ENCODE data around the gene SORBS1. TPM values are rescaled to one million over a fixed set of nuclear protein-coding genes. Genes with fewer than 3 reads are reported as not detected.

The SORBS1 gene
- total and polyA plus RNA-seq, 3 experiments from 2014 or later = 0.28 to 1.7 (median 0.92) TPM

DNA sequence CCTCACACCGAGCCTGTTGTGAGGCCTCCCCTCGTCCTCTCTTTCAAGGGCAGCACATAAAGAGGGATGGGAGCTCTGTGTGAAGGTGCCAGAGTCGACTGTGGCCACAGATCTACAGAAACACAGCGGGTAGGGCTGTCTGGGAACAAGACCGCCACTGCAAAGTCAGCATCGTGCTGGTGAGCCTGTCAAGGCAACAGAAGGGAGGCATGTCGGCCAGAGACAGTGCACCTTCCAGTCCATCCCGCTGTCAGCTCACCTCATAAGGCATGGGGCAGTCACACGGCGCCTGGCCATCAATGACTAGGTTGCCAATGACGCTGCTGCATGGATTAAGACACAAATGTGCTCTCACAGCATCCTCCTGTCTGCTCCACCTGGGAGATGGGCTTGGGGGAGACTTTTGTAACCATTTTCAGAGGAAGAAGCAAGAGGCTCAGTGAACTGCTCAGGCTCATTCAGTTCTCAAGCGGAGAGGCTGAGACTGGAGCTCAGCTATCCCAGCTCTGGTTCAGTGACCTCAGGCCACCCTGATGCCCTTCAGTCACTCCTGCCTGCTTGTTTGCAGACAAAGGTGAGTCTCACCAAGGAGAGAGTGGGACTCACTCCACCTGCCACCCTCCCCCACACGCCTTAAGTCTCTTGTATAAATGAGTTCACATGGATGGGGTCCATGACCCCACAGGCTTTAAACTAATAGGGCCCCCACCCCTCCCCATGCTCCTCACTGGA, 125.5 kb downstream of the SORBS1 start:
- no peaks in the 10 kb centered on the region for H3K9me3 ChIP-seq (ENCODE audit: low read length)
- no peak overlapping the region for H3K4me3 ChIP-seq (ENCODE audit: low read length)
- Mint-ChIP-seq H3K27me3 (no peaks in the 10 kb centered on the region), H3K27ac (no peak overlapping the region), H3K9me3 (no peaks in the 10 kb centered on the region), H3K4me1 (peaks cover 0 to under 1% (median 0%) of the 10 kb centered on the region in 3 donors), H3K4me3 (no peak overlapping the region), H3K36me3 (no peaks in the 10 kb centered on the region)
- H3K27ac ChIP-seq (ENCODE audit: low read depth, low read length) = no peak overlapping the region
- ChIA-PET POLR2A (no interaction called here), CTCF (interaction anchor here (0.7 kb wide), 1 partner anchor 8 kb away, joined by 3 read pairs; no protein-coding TSS in a partner anchor)
- H3K4me1 ChIP-seq (ENCODE audit: insufficient read depth, low read length) = no peaks in the 10 kb centered on the region
- no peaks in the 10 kb centered on the region for H3K36me3 ChIP-seq (ENCODE audit: insufficient read depth, low read length)
- H3K27me3 ChIP-seq (ENCODE audit: insufficient read depth, low read length, poor library complexity, severe bottlenecking) = no peaks in the 10 kb centered on the region
- no peak for DNase-seq

DNA sequence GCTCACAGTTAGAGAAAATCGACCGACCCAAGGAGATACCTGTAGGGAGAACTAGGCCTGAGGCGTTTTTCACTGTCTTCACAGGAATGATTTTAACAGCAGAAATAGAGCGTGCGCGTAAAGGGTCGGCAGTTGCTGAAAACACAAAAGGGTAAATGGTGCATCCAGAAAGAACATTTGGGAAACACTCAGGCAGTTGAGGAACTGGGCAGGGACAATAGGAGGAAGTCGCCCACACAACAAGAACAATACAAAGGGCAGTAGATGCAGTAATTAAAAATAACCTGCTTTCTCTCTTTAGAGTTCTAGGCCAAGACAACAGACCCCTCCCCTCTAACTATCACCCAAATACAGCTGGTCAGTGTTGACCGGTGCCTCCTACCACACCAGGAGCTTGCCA, 126.6 kb downstream of the SORBS1 start:
- no peak overlapping the region for H3K27ac Mint-ChIP-seq
- peaks cover 0 to 3% (median 0%) of the 10 kb centered on the region in 3 donors for H3K4me1 Mint-ChIP-seq
- H3K27me3 Mint-ChIP-seq = no peaks in the 10 kb centered on the region
- no peaks in the 10 kb centered on the region for H3K9me3 Mint-ChIP-seq
- Histone ChIP-seq H3K36me3 (ENCODE audit: insufficient read depth, low read length) (no peaks in the 10 kb centered on the region), H3K9me3 (ENCODE audit: low read length) (no peaks in the 10 kb centered on the region), H3K27ac (ENCODE audit: low read depth, low read length) (no peak overlapping the region), H3K27me3 (ENCODE audit: insufficient read depth, low read length, poor library complexity, severe bottlenecking) (no peaks in the 10 kb centered on the region), H3K4me3 (ENCODE audit: low read length) (no peak overlapping the region), H3K4me1 (ENCODE audit: insufficient read depth, low read length) (no peaks in the 10 kb centered on the region)
- POLR2A ChIA-PET = no interaction called here
- H3K4me3 Mint-ChIP-seq = no peak overlapping the region
- CTCF ChIA-PET = interaction anchor here (0.7 to 1.9 kb wide), 2 partner anchors 9 to 11 kb away, joined by 3 to 5 read pairs; no protein-coding TSS in a partner anchor
- no peaks in the 10 kb centered on the region for H3K36me3 Mint-ChIP-seq
- DNase-seq = no peak

DNA sequence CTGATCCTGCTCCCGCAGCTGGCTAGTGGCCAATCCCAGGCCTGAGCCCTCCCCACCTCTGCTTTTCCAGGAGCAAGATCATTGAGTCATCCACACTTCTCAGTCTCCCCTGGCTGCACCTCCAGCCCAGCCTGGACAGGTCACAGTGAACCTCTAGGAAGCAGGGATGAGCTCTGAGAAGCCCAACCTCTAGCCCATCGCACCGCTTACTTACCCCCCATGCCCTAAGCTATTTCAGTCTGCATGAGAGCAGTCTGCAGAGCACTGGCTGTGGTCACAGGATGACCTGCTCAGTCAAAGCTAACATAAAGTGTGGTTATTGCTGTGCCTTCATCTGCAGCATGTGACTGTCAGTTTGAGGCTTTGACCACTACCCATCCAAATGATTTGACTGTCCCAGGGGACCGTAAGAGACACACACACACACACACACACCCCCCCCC, 129.2 kb downstream of the SORBS1 start:
- Mint-ChIP-seq H3K4me1 (peaks cover 0 to 3% (median 0%) of the 10 kb centered on the region in 3 donors), H3K36me3 (peaks cover 0 to 2% (median 0%) of the 10 kb centered on the region in 3 donors)
- H3K9me3 ChIP-seq (ENCODE audit: low read length) = no peaks in the 10 kb centered on the region

DNA sequence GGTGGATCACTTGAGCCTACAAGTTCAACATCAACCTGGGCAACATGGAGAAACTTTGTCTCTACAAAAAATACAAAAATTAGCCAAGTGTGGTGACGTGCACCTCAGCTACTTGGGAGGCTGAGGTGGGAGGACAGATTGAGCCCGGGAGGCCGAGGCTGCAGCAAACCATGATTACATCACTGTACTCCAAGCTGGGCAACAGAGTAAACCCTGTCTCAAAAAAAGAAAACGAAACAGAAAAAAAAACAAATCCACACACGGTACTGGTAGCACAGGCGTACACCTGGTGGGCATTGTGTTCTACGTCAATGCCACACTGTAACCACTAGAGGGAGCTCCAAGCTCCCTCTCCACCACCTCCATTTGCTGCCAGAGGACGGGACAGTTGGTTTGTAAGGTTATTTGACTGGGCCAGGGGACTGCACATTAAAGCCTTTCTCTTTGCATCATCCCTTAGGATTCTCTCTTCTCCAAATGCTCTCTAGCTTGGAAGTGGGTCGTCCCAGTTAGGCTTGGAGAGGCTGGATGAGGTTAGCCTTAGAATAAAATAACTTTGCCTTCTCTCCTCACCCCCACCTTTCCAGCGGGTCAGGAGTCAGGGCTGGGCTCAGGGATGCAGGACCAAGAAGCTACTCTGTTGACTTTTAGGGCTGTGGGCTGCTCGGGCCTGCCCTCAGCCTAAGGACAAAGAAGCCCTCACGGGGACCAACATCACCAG, 130.8 kb downstream of the SORBS1 start:
- Histone ChIP-seq H3K4me3 (ENCODE audit: low read length) (no peak overlapping the region), H3K9me3 (ENCODE audit: low read length) (no peaks in the 10 kb centered on the region), H3K27me3 (ENCODE audit: insufficient read depth, low read length, poor library complexity, severe bottlenecking) (no peaks in the 10 kb centered on the region), H3K27ac (ENCODE audit: low read depth, low read length) (no peak overlapping the region), H3K36me3 (ENCODE audit: insufficient read depth, low read length) (no peaks in the 10 kb centered on the region), H3K4me1 (ENCODE audit: insufficient read depth, low read length) (no peaks in the 10 kb centered on the region)
- Mint-ChIP-seq H3K4me3 (no peak overlapping the region), H3K27me3 (no peaks in the 10 kb centered on the region), H3K36me3 (peaks cover 0 to 2% (median 0%) of the 10 kb centered on the region in 3 donors), H3K27ac (no peak overlapping the region), H3K4me1 (peaks cover 0 to 3% (median 0%) of the 10 kb centered on the region in 3 donors), H3K9me3 (no peaks in the 10 kb centered on the region)
- peak in 4 of 5 donors; percentile 10 to 58 (median 32) for DNase-seq
- ChIA-PET POLR2A (no interaction called here), CTCF (interaction anchor here (0.7 to 4.1 kb wide), 21 partner anchors 9 to 229 kb away, joined by 3 to 72 read pairs (median 3); no protein-coding TSS in a partner anchor)

More for the DNA sequence above, 129.2 kb downstream of the SORBS1 start:
- Mint-ChIP-seq H3K9me3 (no peaks in the 10 kb centered on the region), H3K27ac (no peak overlapping the region), H3K4me3 (no peak overlapping the region), H3K27me3 (no peaks in the 10 kb centered on the region)
- CTCF ChIA-PET = interaction anchor here (1.0 to 4.1 kb wide), 8 partner anchors 11 to 173 kb away, joined by 3 to 72 read pairs (median 8); no protein-coding TSS in a partner anchor
- H3K4me3 ChIP-seq (ENCODE audit: low read length) = no peak overlapping the region
- H3K36me3 ChIP-seq (ENCODE audit: insufficient read depth, low read length) = no peaks in the 10 kb centered on the region
- H3K27me3 ChIP-seq (ENCODE audit: insufficient read depth, low read length, poor library complexity, severe bottlenecking) = no peaks in the 10 kb centered on the region
- no peaks in the 10 kb centered on the region for H3K4me1 ChIP-seq (ENCODE audit: insufficient read depth, low read length)
- H3K27ac ChIP-seq (ENCODE audit: low read depth, low read length) = no peak overlapping the region
- POLR2A ChIA-PET = no interaction called here
- DNase-seq = no peak

DNA sequence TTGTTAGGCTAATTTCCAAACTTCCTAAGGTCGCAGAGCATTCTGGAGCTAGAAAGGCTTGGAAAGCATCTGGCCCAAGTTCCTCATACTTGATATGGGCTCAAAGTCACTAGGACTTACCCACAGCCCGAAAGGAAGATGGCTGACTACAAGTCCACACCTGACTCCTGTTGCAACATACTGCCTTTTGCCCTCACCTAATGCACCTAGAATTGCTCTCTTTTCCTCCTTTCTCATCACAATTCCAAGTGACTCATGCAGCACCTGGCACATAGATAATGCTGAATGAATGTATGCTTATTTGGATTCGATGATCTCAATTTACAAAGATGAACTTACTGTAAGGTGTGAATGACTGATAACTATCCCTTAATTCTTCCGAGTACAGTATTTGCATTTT, 131.5 kb downstream of the SORBS1 start:
- peaks cover 0 to 2% (median 0%) of the 10 kb centered on the region in 3 donors for H3K36me3 Mint-ChIP-seq
- no peak overlapping the region for H3K4me3 ChIP-seq (ENCODE audit: low read length)
- no peaks in the 10 kb centered on the region for H3K36me3 ChIP-seq (ENCODE audit: insufficient read depth, low read length)
- H3K4me1 ChIP-seq (ENCODE audit: insufficient read depth, low read length) = no peaks in the 10 kb centered on the region
- H3K27ac Mint-ChIP-seq = no peak overlapping the region
- CTCF ChIA-PET = interaction anchor here (0.7 to 4.1 kb wide), 13 partner anchors 10 to 175 kb away, joined by 3 to 72 read pairs (median 5); no protein-coding TSS in a partner anchor
- H3K27ac ChIP-seq (ENCODE audit: low read depth, low read length) = no peak overlapping the region
- no peaks in the 10 kb centered on the region for H3K27me3 Mint-ChIP-seq
- H3K4me1 Mint-ChIP-seq = peaks cover 0 to 3% (median 0%) of the 10 kb centered on the region in 3 donors
- POLR2A ChIA-PET = no interaction called here
- H3K9me3 ChIP-seq (ENCODE audit: low read length) = no peaks in the 10 kb centered on the region
- no peak for DNase-seq
- H3K4me3 Mint-ChIP-seq = no peak overlapping the region
- H3K27me3 ChIP-seq (ENCODE audit: insufficient read depth, low read length, poor library complexity, severe bottlenecking) = no peaks in the 10 kb centered on the region
- no peaks in the 10 kb centered on the region for H3K9me3 Mint-ChIP-seq

DNA sequence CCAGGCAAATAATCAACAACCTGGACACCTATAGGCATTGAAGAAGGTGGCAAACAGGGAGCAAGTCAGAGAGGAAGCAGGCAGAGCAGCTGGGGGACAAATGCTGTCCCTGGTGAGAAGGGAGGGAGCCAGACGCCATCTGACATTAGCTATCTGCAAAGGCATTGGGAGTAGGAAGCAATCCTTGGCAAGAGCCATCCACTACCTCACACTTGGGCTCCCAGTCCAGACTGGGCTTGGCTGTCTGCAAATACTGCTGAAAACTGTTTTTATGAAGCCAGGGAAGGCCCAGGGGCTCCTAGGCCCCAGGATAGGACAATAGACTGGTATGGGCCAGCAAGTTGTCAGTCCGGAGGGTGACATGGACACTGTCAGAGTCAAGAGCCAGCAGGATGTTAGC, 132.5 kb downstream of the SORBS1 start:
- Histone ChIP-seq H3K4me1 (ENCODE audit: insufficient read depth, low read length) (no peaks in the 10 kb centered on the region), H3K27ac (ENCODE audit: low read depth, low read length) (no peak overlapping the region), H3K9me3 (ENCODE audit: low read length) (no peaks in the 10 kb centered on the region), H3K36me3 (ENCODE audit: insufficient read depth, low read length) (no peaks in the 10 kb centered on the region), H3K4me3 (ENCODE audit: low read length) (no peak overlapping the region), H3K27me3 (ENCODE audit: insufficient read depth, low read length, poor library complexity, severe bottlenecking) (no peaks in the 10 kb centered on the region)
- ChIA-PET CTCF (interaction anchor here (1.3 to 4.1 kb wide), 2 partner anchors 148 to 176 kb away, joined by 3 to 29 read pairs; no protein-coding TSS in a partner anchor), POLR2A (no interaction called here)
- Mint-ChIP-seq H3K27me3 (no peaks in the 10 kb centered on the region), H3K36me3 (peaks cover 0 to 2% (median 0%) of the 10 kb centered on the region in 3 donors), H3K27ac (no peak overlapping the region), H3K4me1 (peaks cover 0 to 3% (median 0%) of the 10 kb centered on the region in 3 donors), H3K9me3 (no peaks in the 10 kb centered on the region), H3K4me3 (no peak overlapping the region)
- DNase-seq = no peak

DNA sequence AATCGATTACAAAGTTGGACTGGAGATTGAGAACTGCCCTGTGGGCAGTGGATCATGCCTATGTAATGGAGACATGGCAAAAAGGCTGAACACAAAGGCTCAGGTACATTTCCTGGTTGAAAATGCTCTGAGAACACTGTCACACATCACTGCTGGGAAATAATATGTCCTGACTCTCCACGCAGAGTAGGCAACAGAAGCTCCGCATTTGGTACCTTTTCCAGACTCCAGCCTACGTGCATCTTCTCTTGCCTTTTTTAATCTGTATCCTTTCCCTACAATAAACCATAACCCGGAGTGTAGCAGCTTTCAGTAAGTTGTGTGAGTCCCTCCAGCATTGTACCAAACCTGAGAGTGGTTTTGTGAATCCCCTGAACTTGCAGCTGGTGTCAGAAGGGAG, 134.7 kb downstream of the SORBS1 start:
- Histone ChIP-seq H3K4me1 (ENCODE audit: insufficient read depth, low read length) (no peaks in the 10 kb centered on the region), H3K27ac (ENCODE audit: low read depth, low read length) (no peak overlapping the region), H3K36me3 (ENCODE audit: insufficient read depth, low read length) (no peaks in the 10 kb centered on the region), H3K27me3 (ENCODE audit: insufficient read depth, low read length, poor library complexity, severe bottlenecking) (no peaks in the 10 kb centered on the region), H3K9me3 (ENCODE audit: low read length) (no peaks in the 10 kb centered on the region), H3K4me3 (ENCODE audit: low read length) (no peak overlapping the region)
- H3K27me3 Mint-ChIP-seq = no peaks in the 10 kb centered on the region
- ChIA-PET CTCF (no interaction called here), POLR2A (no interaction called here)
- no peak overlapping the region for H3K27ac Mint-ChIP-seq
- peaks cover 0 to 2% (median 0%) of the 10 kb centered on the region in 3 donors for H3K36me3 Mint-ChIP-seq
- no peaks in the 10 kb centered on the region for H3K9me3 Mint-ChIP-seq
- no peak for DNase-seq
- H3K4me1 Mint-ChIP-seq = peaks cover 0 to 3% (median 0%) of the 10 kb centered on the region in 3 donors
- H3K4me3 Mint-ChIP-seq = no peak overlapping the region

Measured in CD8-positive, alpha-beta memory T cell (primary cell).